ENCODE results near the gene ZNF133. TPM values are rescaled to one million over a fixed set of nuclear protein-coding genes. Genes with fewer than 3 reads are reported as not detected.

The ZNF133 gene
- total and polyA plus RNA-seq, 9 donors, result 13.1 to 23.9 (median 16.7) TPM

GRCh38 chr20:18312723-18313122 is 24.4 kb downstream of the ZNF133 start:
- Histone ChIP-seq H3K4me1 (ENCODE audit: control insufficient read depth, insufficient read depth, low read length) (no peaks in the 10 kb centered on the region), H3K36me3 (ENCODE audit: control insufficient read depth, insufficient read depth, low read length) (peaks cover 44% of the 10 kb centered on the region), H3K27me3 (ENCODE audit: control insufficient read depth, insufficient read depth, low read length) (no peaks in the 10 kb centered on the region), H3K27ac (ENCODE audit: low read length) (no peak overlapping the region), H3K4me3 (ENCODE audit: low read length) (no peak overlapping the region), H3K9me3 (replicated peaks; ENCODE audit: control insufficient read depth, low read depth, low read length) (no peaks in the 10 kb centered on the region)
- WGBS (ENCODE audit: insufficient coverage), result 93% methylated on average over 5 of the region's 9 CpGs
- DNase-seq, result no peak

- Histone ChIP-seq H3K4me3 (ENCODE audit: low read length) (no peak overlapping the region), H3K9me3 (replicated peaks; ENCODE audit: control insufficient read depth, low read depth, low read length) (no peaks in the 10 kb centered on the region), H3K4me1 (ENCODE audit: control insufficient read depth, insufficient read depth, low read length) (no peaks in the 10 kb centered on the region), H3K27ac (ENCODE audit: low read length) (no peak overlapping the region), H3K36me3 (ENCODE audit: control insufficient read depth, insufficient read depth, low read length) (peaks cover 47% of the 10 kb centered on the region), H3K27me3 (ENCODE audit: control insufficient read depth, insufficient read depth, low read length) (no peaks in the 10 kb centered on the region)
- WGBS (ENCODE audit: insufficient coverage), result no CpG with 5 or more reads among the region's 1 CpG
- DNase-seq, result no peak
These were observed 25.1 kb downstream of the ZNF133 start for GRCh38 chr20:18313411-18313810.

GRCh38 chr20:18314786-18315406 is 26.6 kb downstream of the ZNF133 start:
- H3K9me3 ChIP-seq (replicated peaks; ENCODE audit: control insufficient read depth, low read depth, low read length), result no peaks in the 10 kb centered on the region
- no peak overlapping the region for H3K27ac ChIP-seq (ENCODE audit: low read length)
- peaks cover 36% of the 10 kb centered on the region for H3K36me3 ChIP-seq (ENCODE audit: control insufficient read depth, insufficient read depth, low read length)
- WGBS (ENCODE audit: insufficient coverage), result 95% methylated on average over 8 of the region's 8 CpGs
- H3K4me1 ChIP-seq (ENCODE audit: control insufficient read depth, insufficient read depth, low read length), result no peaks in the 10 kb centered on the region
- no peaks in the 10 kb centered on the region for H3K27me3 ChIP-seq (ENCODE audit: control insufficient read depth, insufficient read depth, low read length)
- H3K4me3 ChIP-seq (ENCODE audit: low read length), result no peak overlapping the region
- no peak for DNase-seq

- peaks cover 36% of the 10 kb centered on the region for H3K36me3 ChIP-seq (ENCODE audit: control insufficient read depth, insufficient read depth, low read length)
- no peaks in the 10 kb centered on the region for H3K4me1 ChIP-seq (ENCODE audit: control insufficient read depth, insufficient read depth, low read length)
- DNase-seq, result no peak
- H3K4me3 ChIP-seq (ENCODE audit: low read length), result no peak overlapping the region
- no peaks in the 10 kb centered on the region for H3K27me3 ChIP-seq (ENCODE audit: control insufficient read depth, insufficient read depth, low read length)
- 94% methylated on average over 12 of the region's 15 CpGs for WGBS (ENCODE audit: insufficient coverage)
- H3K27ac ChIP-seq (ENCODE audit: low read length), result no peak overlapping the region
- H3K9me3 ChIP-seq (replicated peaks; ENCODE audit: control insufficient read depth, low read depth, low read length), result no peaks in the 10 kb centered on the region
These were observed 27.8 kb downstream of the ZNF133 start for GRCh38 chr20:18316166-18316565.

GRCh38 chr20:18321316-18321715 is 33.0 kb downstream of the ZNF133 start:
- Histone ChIP-seq H3K36me3 (ENCODE audit: control insufficient read depth, insufficient read depth, low read length) (peaks cover 12% of the 10 kb centered on the region), H3K4me1 (ENCODE audit: control insufficient read depth, insufficient read depth, low read length) (no peaks in the 10 kb centered on the region), H3K9me3 (replicated peaks; ENCODE audit: control insufficient read depth, low read depth, low read length) (no peaks in the 10 kb centered on the region), H3K27ac (ENCODE audit: low read length) (no peak overlapping the region), H3K4me3 (ENCODE audit: low read length) (no peak overlapping the region), H3K27me3 (ENCODE audit: control insufficient read depth, insufficient read depth, low read length) (no peaks in the 10 kb centered on the region)
- DNase-seq, result peak; percentile 50

- Histone ChIP-seq H3K27me3 (ENCODE audit: control insufficient read depth, insufficient read depth, low read length) (no peaks in the 10 kb centered on the region), H3K9me3 (replicated peaks; ENCODE audit: control insufficient read depth, low read depth, low read length) (no peaks in the 10 kb centered on the region), H3K4me3 (ENCODE audit: low read length) (no peak overlapping the region), H3K36me3 (ENCODE audit: control insufficient read depth, insufficient read depth, low read length) (peaks cover 3% of the 10 kb centered on the region), H3K4me1 (ENCODE audit: control insufficient read depth, insufficient read depth, low read length) (no peaks in the 10 kb centered on the region), H3K27ac (ENCODE audit: low read length) (no peak overlapping the region)
- peak; percentile 63 for DNase-seq
- 56% methylated on average over 3 of the region's 10 CpGs for WGBS (ENCODE audit: insufficient coverage)
These were observed 33.9 kb downstream of the ZNF133 start for GRCh38 chr20:18321976-18322950.

GRCh38 chr20:18323705-18324104 is 35.4 kb downstream of the ZNF133 start:
- Histone ChIP-seq H3K27ac (ENCODE audit: low read length) (no peak overlapping the region), H3K4me1 (ENCODE audit: control insufficient read depth, insufficient read depth, low read length) (no peaks in the 10 kb centered on the region), H3K9me3 (replicated peaks; ENCODE audit: control insufficient read depth, low read depth, low read length) (no peaks in the 10 kb centered on the region), H3K27me3 (ENCODE audit: control insufficient read depth, insufficient read depth, low read length) (no peaks in the 10 kb centered on the region), H3K4me3 (ENCODE audit: low read length) (no peak overlapping the region), H3K36me3 (ENCODE audit: control insufficient read depth, insufficient read depth, low read length) (no peaks in the 10 kb centered on the region)
- DNase-seq, result no peak
- 67% methylated on average over 3 of the region's 4 CpGs for WGBS (ENCODE audit: insufficient coverage)

- H3K4me3 ChIP-seq (ENCODE audit: low read length), result no peak overlapping the region
- WGBS (ENCODE audit: insufficient coverage), result no CpG with 5 or more reads among the region's 3 CpGs
- no peaks in the 10 kb centered on the region for H3K36me3 ChIP-seq (ENCODE audit: control insufficient read depth, insufficient read depth, low read length)
- DNase-seq, result no peak
- H3K27me3 ChIP-seq (ENCODE audit: control insufficient read depth, insufficient read depth, low read length), result no peaks in the 10 kb centered on the region
- no peaks in the 10 kb centered on the region for H3K4me1 ChIP-seq (ENCODE audit: control insufficient read depth, insufficient read depth, low read length)
- no peaks in the 10 kb centered on the region for H3K9me3 ChIP-seq (replicated peaks; ENCODE audit: control insufficient read depth, low read depth, low read length)
- no peak overlapping the region for H3K27ac ChIP-seq (ENCODE audit: low read length)
These were observed 36.3 kb downstream of the ZNF133 start for GRCh38 chr20:18324596-18325089.

GRCh38 chr20:18326990-18327389 is 38.7 kb downstream of the ZNF133 start:
- Histone ChIP-seq H3K4me1 (ENCODE audit: control insufficient read depth, insufficient read depth, low read length) (no peaks in the 10 kb centered on the region), H3K9me3 (replicated peaks; ENCODE audit: control insufficient read depth, low read depth, low read length) (peaks cover 9% of the 10 kb centered on the region), H3K36me3 (ENCODE audit: control insufficient read depth, insufficient read depth, low read length) (no peaks in the 10 kb centered on the region), H3K27ac (ENCODE audit: low read length) (no peak overlapping the region), H3K27me3 (ENCODE audit: control insufficient read depth, insufficient read depth, low read length) (no peaks in the 10 kb centered on the region), H3K4me3 (ENCODE audit: low read length) (no peak overlapping the region)
- no CpG with 5 or more reads among the region's 2 CpGs for WGBS (ENCODE audit: insufficient coverage)
- no peak for DNase-seq

GRCh38 chr20:18331694-18332093 is 43.4 kb downstream of the ZNF133 start:
- Histone ChIP-seq H3K27ac (ENCODE audit: low read length) (no peak overlapping the region), H3K27me3 (ENCODE audit: control insufficient read depth, insufficient read depth, low read length) (no peaks in the 10 kb centered on the region), H3K36me3 (ENCODE audit: control insufficient read depth, insufficient read depth, low read length) (no peaks in the 10 kb centered on the region), H3K4me1 (ENCODE audit: control insufficient read depth, insufficient read depth, low read length) (no peaks in the 10 kb centered on the region), H3K4me3 (ENCODE audit: low read length) (no peak overlapping the region), H3K9me3 (replicated peaks; ENCODE audit: control insufficient read depth, low read depth, low read length) (peaks cover 11% of the 10 kb centered on the region)
- WGBS (ENCODE audit: insufficient coverage), result no CpG with 5 or more reads among the region's 2 CpGs
- no peak for DNase-seq
